ENCODE measurements around the gene RNF138.
A peak's percentile ranks its signal among the peaks of the same experiment; 100 is the strongest.
"Not testable (repeated sequence)": the region's sequence is repeated elsewhere in the genome, so short reads cannot be mapped to it uniquely, and the experiment has no call there.

Gene RNF138

GRCh38 chr18:32158108-32158624 is 66.5 kb downstream of the RNF138 start:
- in situ Hi-C loops (cut with HindIII; ENCODE audit: low pct_ligation_motif_present, low pct_unique_long_range_greater_than_20kb, low sequenced_read_pairs) = no loop called here
- DNase-seq = peak; percentile 73

DNA sequence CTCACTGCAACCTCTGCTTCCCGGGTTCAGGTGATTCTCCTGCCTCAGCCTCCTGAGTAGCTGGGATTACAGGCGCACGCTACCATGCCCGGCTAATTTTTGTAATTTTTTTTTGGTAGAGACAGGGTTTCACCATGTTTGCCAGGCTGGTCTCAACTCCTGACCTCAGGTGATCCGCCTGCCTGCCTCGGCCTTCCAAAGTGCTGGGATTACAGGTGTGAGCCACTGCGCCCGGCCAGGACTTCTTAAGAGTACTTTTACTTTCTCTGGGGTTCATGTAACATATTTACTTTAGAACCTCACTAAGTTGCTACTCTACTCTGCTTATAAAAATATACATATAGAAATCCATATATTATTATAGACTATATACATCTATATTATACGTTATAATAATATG is 67.0 kb downstream of the RNF138 start:
- in situ Hi-C loops (cut with HindIII; ENCODE audit: low pct_ligation_motif_present, low pct_unique_long_range_greater_than_20kb, low sequenced_read_pairs); DNase-seq: not testable (repeated sequence)

DNA sequence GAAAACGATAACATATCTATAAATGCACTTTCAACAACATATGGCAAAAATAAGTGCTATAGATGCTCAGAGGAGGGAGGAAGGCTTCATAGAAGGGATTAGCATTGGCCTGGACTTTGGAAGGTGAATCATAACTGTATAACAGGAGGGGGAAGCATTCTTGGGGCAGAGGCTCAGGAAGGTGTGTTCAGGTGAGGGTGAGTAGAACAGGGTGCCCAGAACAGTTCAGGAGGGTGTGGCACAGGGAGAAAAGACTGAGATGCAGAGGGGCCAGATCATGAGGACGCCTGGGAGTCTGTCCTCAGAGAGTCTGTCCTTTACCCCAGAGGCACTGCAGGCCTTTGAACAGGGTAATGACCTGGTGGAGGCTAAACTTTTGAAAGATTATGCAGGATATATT is 68.9 kb downstream of the RNF138 start:
- in situ Hi-C loops (cut with HindIII; ENCODE audit: low pct_ligation_motif_present, low pct_unique_long_range_greater_than_20kb, low sequenced_read_pairs) = no loop called here

GRCh38 chr18:32167980-32168730 is 76.5 kb downstream of the RNF138 start:
- in situ Hi-C loops (cut with HindIII; ENCODE audit: low pct_ligation_motif_present, low pct_unique_long_range_greater_than_20kb, low sequenced_read_pairs) = no loop called here
- no peak for DNase-seq

More for the DNA sequence above, 68.9 kb downstream of the RNF138 start:
- no peak for DNase-seq

DNA sequence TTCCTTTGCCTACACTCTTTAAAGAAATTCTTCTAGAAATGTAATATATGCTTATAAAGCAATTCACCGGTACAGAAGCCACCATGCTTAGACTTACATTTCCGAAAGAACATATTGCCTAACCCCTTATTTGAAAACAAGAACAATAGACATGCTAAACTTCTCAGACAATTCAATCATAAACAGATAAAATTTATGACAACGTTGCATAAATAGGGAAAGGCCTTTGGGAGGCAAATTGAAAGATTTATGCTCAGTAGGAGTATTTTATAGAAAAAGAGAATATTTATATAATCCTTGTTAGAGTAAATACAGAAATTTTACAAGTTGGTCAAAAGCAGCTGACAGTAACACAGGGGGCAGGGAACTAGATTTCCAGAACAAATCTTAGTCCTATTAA is 82.0 kb downstream of the RNF138 start:
- no peak for DNase-seq
- in situ Hi-C loops (cut with HindIII; ENCODE audit: low pct_ligation_motif_present, low pct_unique_long_range_greater_than_20kb, low sequenced_read_pairs) = no loop called here

DNA sequence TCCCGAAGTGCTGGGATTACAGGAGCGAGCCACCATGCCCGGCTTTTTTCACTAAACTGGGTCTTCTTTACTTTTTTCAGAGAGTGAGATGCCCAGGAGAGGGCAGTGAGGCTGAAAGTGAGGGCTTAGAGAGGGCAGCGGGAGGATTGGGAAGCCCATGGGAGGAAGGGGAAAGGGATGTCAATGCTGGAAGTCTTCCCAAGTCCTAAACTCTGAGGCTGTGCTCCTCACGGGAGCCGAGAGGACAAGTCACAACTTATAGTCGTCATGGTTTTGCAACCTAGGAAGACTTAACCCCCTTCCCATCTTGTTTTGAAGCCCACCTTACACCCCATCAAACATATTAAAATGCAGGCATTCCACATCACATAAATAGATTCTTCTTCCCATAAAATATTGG is 83.0 kb downstream of the RNF138 start:
- no peak for DNase-seq
- in situ Hi-C loops (cut with HindIII; ENCODE audit: low pct_ligation_motif_present, low pct_unique_long_range_greater_than_20kb, low sequenced_read_pairs) = no loop called here

DNA sequence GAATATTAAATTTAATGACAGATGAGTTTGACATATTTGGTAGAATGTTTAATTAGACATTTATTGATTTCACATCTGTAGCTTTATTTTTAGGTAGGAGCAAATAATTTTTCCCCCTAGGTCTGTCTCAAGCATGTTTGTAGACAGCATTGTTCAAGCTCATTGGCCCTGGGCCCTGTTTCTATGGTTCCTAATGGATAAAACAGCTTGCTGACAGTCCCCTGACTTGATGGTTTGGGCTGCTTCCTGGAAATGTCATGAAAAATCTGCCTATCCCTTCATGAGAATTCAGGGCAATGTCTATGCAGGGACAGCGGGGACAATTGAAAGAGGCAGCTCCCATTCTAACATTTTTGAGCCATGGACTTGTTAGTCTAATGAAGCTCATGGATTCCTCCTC is 83.6 kb downstream of the RNF138 start:
- DNase-seq = no peak
- in situ Hi-C loops (cut with HindIII; ENCODE audit: low pct_ligation_motif_present, low pct_unique_long_range_greater_than_20kb, low sequenced_read_pairs) = no loop called here

GRCh38 chr18:32176745-32177144 is 85.1 kb downstream of the RNF138 start:
- in situ Hi-C loops (cut with HindIII; ENCODE audit: low pct_ligation_motif_present, low pct_unique_long_range_greater_than_20kb, low sequenced_read_pairs); DNase-seq: not testable (repeated sequence)

- in situ Hi-C loops (cut with HindIII; ENCODE audit: low pct_ligation_motif_present, low pct_unique_long_range_greater_than_20kb, low sequenced_read_pairs) = no loop called here
- no peak for DNase-seq
These were observed 85.9 kb downstream of the RNF138 start for GRCh38 chr18:32177530-32177929.
